ENCODE data around the gene NRCAM. TPM values are rescaled to one million over a fixed set of nuclear protein-coding genes. Genes with fewer than 3 reads are reported as not detected.

NRCAM gene
- total and polyA plus RNA-seq, 2 of the 13 experiments (the other 11 are each of a cell fraction or from before 2014, with no cell fraction given), result 0.31 to 0.33 TPM

GRCh38 chr7:108140671-108141070, 315.6 kb downstream of the NRCAM start (continued):
- TF ChIP-seq ZNF710 (CRISPR knock-in tag; IDR thresholded peaks at IDR 0.05; ENCODE audit: borderline replicate concordance), result no peak
- no peak for TF ChIP-seq NR2C2 (CRISPR knock-in tag; IDR thresholded peaks at IDR 0.05; ENCODE audit: borderline replicate concordance)
- no peak for TF ChIP-seq ZSCAN30 (CRISPR knock-in tag; IDR thresholded peaks at IDR 0.05)
- no peak for TF ChIP-seq NR0B2 (CRISPR knock-in tag; IDR thresholded peaks at IDR 0.05)
- no peak for TF ChIP-seq ZNF142 (CRISPR knock-in tag; IDR thresholded peaks at IDR 0.05)

Measured in HepG2 (cell line).